Lower lobe of right lung (tissue), 2 donors: ENCODE measurements around the gene PYDC1. TPM values are rescaled to one million over a fixed set of nuclear protein-coding genes. Genes with fewer than 3 reads are reported as not detected.
"Not testable (repeated sequence)": the region's sequence is repeated elsewhere in the genome, so short reads cannot be mapped to it uniquely, and the experiment has no call there.

Experiments
- ATAC-seq, 2 donors: fragments of 200-7000 bp; cut with Tn5 transposase; one replicate each; pipeline ENCODE4 v1.9.1; 2020 to 2022; ENCODE audit warnings: mild to moderate bottlenecking in 2 of 2, moderate library complexity in 2 of 2
- DNase-seq: peaks from one replicate; pipeline ENCODE4 v3.0.0-alpha.2; 2020
- H3K27ac ChIP-seq: fragments of 200-600 bp; one replicate; pipeline ENCODE4 v1.8.0; 2022
- H3K27me3 ChIP-seq: fragments of 200-600 bp; one replicate; pipeline ENCODE4 v1.8.0; 2022; ENCODE audit warnings: low read depth
- H3K36me3 ChIP-seq: fragments of 200-600 bp; one replicate; pipeline ENCODE4 v1.8.0; 2022; ENCODE audit warnings: mild to moderate bottlenecking
- H3K4me1 ChIP-seq: fragments of 200-600 bp; one replicate; pipeline ENCODE4 v1.8.0; 2022
- H3K4me3 ChIP-seq: fragments of 200-600 bp; one replicate; pipeline ENCODE4 v1.8.0; 2022; ENCODE audit warnings: mild to moderate bottlenecking
- H3K9me3 ChIP-seq: fragments of 200-600 bp; one replicate; pipeline ENCODE4 v1.8.0; 2022
- CTCF ChIP-seq: fragments of 200-600 bp; IDR thresholded peaks from one replicate; pipeline ENCODE4 v1.8.0; 2022; ENCODE audit warnings: antibody characterized with exemption, mild to moderate bottlenecking
- intact Hi-C: fragments of 100-400 bp; cut with DNase I; formaldehyde crosslinking; loops from one replicate; pipeline ENCODE4 v1.11.0; 2022
- total RNA-seq: library from RNA; stranded (reverse); fragmentation: NEBNext Ultra II Directional; extraction: Animal tissue kit (Norgen Biotek cat#: 25700); gene quantifications from one replicate; pipeline ENCODE4 v1.2.1, GENCODE V29; 2021
- donor health status: DM: no; HTN: yes; CAD: no; lungs with severe emphysema.

Gene PYDC1
- total RNA-seq, 1 donor from 2014 or later: not detected

GRCh38 chr16:31177136-31177535, 39.8 kb downstream of the PYDC1 start:
- TF ChIP-seq CTCF: no peak
- Histone ChIP-seq H3K4me1 (peaks cover 37% of the 10 kb centered on the region), H3K27me3 (no peaks in the 10 kb centered on the region), H3K4me3 (no peak overlapping the region), H3K36me3 (no peaks in the 10 kb centered on the region), H3K9me3 (no peaks in the 10 kb centered on the region), H3K27ac (no peak overlapping the region)
- intact Hi-C loops: no loop called here
- ATAC-seq: peak; percentile 2 to 41
- DNase-seq: peak; percentile 51

GRCh38 chr16:31170048-31170447, 46.9 kb downstream of the PYDC1 start:
- H3K4me3 ChIP-seq, H3K27me3 ChIP-seq, DNase-seq, H3K27ac ChIP-seq, H3K36me3 ChIP-seq, H3K9me3 ChIP-seq, H3K4me1 ChIP-seq, intact Hi-C loops: not testable (repeated sequence)
- peak; percentile 57 to 61 for ATAC-seq

GRCh38 chr16:31168848-31169247, 48.1 kb downstream of the PYDC1 start:
- H3K27me3 ChIP-seq: no peaks in the 10 kb centered on the region
- H3K4me1 ChIP-seq: no peaks in the 10 kb centered on the region
- ATAC-seq (no peak), DNase-seq (no peak)
- TF ChIP-seq CTCF: no peak
- no peaks in the 10 kb centered on the region for H3K9me3 ChIP-seq
- H3K4me3 ChIP-seq: no peak overlapping the region
- intact Hi-C loops: no loop called here
- no peaks in the 10 kb centered on the region for H3K36me3 ChIP-seq
- H3K27ac ChIP-seq: no peak overlapping the region

- intact Hi-C loops: no loop called here
- Histone ChIP-seq H3K4me3 (no peak overlapping the region), H3K27me3 (no peaks in the 10 kb centered on the region), H3K36me3 (no peaks in the 10 kb centered on the region), H3K9me3 (no peaks in the 10 kb centered on the region), H3K27ac (no peak overlapping the region), H3K4me1 (no peaks in the 10 kb centered on the region)
- TF ChIP-seq CTCF: no peak
- DNase-seq (no peak), ATAC-seq (no peak)
Measured at GRCh38 chr16:31167315-31167714, 49.6 kb downstream of the PYDC1 start.

Other genes starting within 250 kb of the PYDC1 start
- 23.6 TPM for gene HSD3B7, start 231.9 kb downstream of the PYDC1 start, total RNA-seq
- gene STX1B, start 206.5 kb downstream of the PYDC1 start, total RNA-seq: 0.32 TPM
- gene STX4, start 183.6 kb downstream of the PYDC1 start, total RNA-seq: 86.1 TPM
- gene ZNF668, start 142.9 kb downstream of the PYDC1 start, total RNA-seq: 8.2 TPM
- 23.1 TPM for gene ZNF646, start 142.7 kb downstream of the PYDC1 start, total RNA-seq
- gene PRSS53, start 128.2 kb downstream of the PYDC1 start, total RNA-seq: 2.4 TPM
- gene VKORC1, start 122.3 kb downstream of the PYDC1 start, total RNA-seq: 65.6 TPM
- gene BCKDK, start 108.7 kb downstream of the PYDC1 start, total RNA-seq: 37.6 TPM
- gene KAT8, start 99.5 kb downstream of the PYDC1 start, total RNA-seq: 79.1 TPM
- 75.4 TPM for gene PRSS8, start 81.4 kb downstream of the PYDC1 start, total RNA-seq
- gene PRSS36, start 67.1 kb downstream of the PYDC1 start, total RNA-seq: 6.6 TPM
- gene FUS, start 37.0 kb downstream of the PYDC1 start, total RNA-seq: 179 TPM
- gene PYCARD, start 14.4 kb downstream of the PYDC1 start, total RNA-seq: 82.0 TPM
- gene TRIM72, start 3.0 kb downstream of the PYDC1 start, total RNA-seq: 0.06 TPM
- 49.5 TPM for gene ITGAM, start 42.8 kb upstream of the PYDC1 start, total RNA-seq
- 188 TPM for gene ITGAX, start 138.0 kb upstream of the PYDC1 start, total RNA-seq
- 0.62 TPM for gene ITGAD, start 176.2 kb upstream of the PYDC1 start, total RNA-seq
- not detected for gene COX6A2, start 211.2 kb upstream of the PYDC1 start, total RNA-seq
- 0.89 TPM for gene ZNF843, start 225.7 kb upstream of the PYDC1 start, total RNA-seq
- 9.6 TPM for gene ARMC5, start 242.4 kb upstream of the PYDC1 start, total RNA-seq